NCI-H748 (cell line): ENCODE measurements around the gene IGFBP4.
A peak's percentile ranks its signal among the peaks of the same experiment; 100 is the strongest.
"Not testable (repeated sequence)": the region's sequence is repeated elsewhere in the genome, so short reads cannot be mapped to it uniquely, and the experiment has no call there.

Experiments used
- DNase-seq: peaks from one replicate; lab custom pipeline; 2025; ENCODE audit not compliant: unreplicated experiment; lab: John Stamatoyannopoulos, UW

Gene IGFBP4

GRCh38 chr17:40443196-40443987 lies at the start of gene IGFBP4:
IGFBP4 (plus strand) TSS chr17:40443450; CDS start chr17:40443736, 286 bp downstream.
- peak; percentile 81 for DNase-seq

DNA sequence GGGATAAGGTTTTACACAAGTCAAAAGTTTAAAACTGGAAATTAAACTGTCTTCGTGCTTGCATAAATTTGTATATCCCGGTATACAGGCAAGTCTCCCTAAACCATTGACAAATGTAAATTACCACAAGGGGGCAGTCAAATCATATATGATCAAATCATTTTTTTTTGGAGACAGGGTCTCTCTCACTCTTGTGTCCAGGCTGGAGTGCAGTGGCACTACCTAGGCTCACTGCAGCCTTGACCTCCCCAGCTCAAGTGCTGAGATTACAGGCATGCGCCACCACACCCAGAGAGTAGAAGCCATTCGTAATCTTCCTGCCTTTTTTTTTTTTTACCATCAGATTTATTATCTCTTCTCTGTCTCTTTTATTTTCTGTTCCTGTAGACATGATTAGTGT lies 44.1 kb upstream of the IGFBP4 start:
- DNase-seq = peak; percentile 50

- DNase-seq = no peak
These were observed 40.6 kb upstream of the IGFBP4 start for GRCh38 chr17:40402668-40403067.

DNA sequence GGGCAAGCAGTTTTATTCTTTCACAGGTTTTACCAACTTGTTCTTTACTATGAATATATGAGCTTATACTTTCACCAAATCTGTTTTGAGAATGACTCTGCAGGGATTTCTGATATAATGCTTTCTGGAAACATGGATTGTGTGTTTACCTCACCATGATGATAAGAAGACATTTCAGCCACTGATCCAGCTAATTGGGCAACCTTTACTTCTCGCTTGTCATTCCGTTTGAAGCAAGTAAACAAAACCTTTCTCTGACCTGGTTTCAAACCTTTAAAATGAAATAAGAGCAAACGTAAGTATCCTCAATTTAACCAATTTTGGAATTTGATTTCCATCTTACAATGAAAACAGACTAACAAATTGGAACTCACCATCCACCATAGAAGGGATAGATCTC lies 39.2 kb upstream of the IGFBP4 start:
- no peak for DNase-seq

DNA sequence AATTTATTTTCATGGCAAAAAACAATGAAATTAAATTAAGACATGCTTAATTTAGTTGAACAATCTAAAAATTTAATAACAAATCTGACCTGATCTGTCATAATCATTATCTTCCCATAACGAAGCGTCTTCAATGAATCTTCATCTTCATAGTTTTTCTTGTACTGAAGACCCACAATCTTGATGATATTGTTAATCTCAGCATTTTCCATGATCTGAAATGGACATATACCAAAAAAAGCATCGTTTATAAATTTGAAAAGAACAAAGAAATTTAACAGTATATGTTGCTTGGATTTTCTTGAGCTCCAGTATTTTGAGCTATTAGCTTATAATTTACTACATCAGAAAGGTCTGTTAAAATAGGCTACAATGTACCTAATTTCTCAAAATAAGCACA lies 35.8 kb upstream of the IGFBP4 start:
- DNase-seq = no peak

DNA sequence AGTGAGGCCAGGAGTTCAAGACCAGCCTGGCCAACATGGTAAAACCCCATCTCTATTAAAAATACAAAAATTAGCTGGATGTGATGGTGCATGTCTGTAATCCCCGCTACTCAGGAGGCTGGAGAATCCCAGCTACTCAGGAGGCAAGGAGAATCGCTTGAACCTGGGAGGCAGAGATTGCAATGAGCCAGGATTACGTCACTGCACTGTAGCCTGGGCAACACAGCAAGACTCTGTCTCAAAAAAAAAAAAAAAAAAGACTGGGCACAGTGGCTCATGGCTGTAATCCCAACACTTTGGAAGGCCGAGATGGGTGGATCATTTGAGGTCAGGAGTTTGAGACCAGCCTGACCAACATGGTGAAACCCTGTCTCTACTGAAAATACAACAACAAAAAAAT lies 33.7 kb upstream of the IGFBP4 start:
- DNase-seq = not testable (repeated sequence)

DNA sequence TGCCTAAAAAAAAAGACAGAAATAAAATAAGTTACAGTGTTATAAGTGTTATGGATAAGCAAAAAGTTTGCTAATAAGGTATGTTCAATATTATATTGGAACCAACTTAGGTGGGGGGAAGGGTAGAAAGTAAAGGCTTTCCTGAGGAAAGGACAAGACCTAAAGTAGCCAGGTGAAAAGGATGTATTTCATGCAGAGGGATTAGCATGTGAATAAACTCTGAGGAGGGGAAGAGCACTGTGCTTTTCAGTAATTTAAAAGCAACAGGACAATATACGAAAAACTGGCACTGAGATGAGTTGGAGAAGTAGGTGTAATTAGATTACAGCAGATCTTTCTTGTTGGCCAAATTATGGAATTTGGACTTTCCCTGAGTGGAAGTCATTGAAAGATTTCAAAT lies 33.2 kb upstream of the IGFBP4 start:
- DNase-seq = no peak

DNA sequence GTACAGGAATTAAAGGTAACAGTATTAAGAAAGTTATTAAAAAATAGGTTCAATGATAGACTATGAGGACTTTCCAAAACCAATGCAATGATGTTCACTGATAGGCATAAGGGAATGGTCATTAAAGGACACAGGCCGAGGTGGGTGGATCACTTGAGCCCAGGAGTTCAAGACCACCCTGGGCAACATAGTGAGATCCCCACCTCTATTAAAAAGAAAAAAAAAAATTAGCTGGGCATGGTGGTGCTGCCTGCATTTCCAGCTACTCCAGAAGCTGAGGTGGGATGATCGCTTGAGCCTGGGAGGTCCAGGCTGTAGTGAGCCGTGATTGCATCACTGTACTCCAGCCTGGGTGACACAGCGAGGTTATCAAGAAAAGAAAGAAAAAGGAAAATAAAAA lies 31.4 kb upstream of the IGFBP4 start:
- no peak for DNase-seq

DNA sequence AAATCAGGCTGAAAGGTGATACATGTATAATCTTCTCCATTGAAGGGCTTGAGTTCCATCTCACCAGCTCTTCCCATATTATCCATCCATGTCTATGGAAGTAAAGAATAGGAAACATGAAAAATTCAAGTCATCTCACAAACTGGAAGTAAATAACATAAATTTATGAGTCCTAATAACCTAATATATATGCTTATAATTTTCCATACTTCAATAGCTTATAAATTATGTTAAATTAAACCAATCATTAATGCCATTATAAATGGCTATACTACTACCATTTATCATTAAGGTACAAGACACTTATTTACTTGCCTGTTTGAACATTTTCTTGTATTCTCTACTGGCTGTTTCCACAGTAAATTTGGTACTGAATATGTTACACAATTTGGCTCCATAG lies 30.4 kb upstream of the IGFBP4 start:
- no peak for DNase-seq

GRCh38 chr17:40414312-40414711 lies 28.9 kb upstream of the IGFBP4 start:
- DNase-seq = not testable (repeated sequence)

DNA sequence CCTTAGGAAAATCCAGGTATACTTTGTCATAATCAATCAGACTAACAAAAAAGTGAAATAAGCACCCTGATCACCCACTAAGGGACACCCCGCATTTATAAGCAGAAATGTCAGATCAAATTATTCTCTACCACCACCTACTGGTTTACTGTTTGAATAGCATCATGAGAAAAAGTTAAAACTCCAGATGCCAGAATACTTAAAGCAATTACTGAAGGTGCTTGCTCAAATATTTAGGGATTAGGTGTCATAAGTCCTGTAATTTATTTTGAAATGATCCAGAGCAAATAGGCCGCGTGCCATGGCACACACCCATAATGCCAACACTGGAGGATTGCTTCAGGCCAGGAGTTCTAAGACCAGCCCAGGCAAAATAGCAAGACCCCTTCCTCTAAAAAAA lies 27.9 kb upstream of the IGFBP4 start:
- DNase-seq = peak; percentile 35

- no peak for DNase-seq
These were observed 26.6 kb upstream of the IGFBP4 start for GRCh38 chr17:40416671-40417070.

DNA sequence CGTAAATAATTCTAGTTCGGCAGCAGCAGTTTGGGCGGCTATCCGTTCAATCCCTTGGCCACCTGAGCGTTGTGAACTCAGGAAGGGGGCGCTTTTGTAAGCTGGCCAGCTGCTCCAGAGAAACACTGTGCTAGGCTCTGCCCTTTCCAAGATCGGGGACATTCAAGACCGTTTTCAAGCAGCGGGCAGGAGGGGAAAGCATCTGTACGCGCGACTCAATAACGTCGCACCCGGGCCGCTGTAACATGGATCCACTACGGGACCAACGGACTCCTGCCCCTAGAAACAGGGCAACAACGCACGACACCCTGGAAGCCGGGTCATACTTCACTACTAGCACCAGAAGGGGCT lies 26.0 kb upstream of the IGFBP4 start:
- DNase-seq = peak; percentile 51

- peak; percentile 100 for DNase-seq
These were observed 25.4 kb upstream of the IGFBP4 start, which contains the start of gene TOP2A for GRCh38 chr17:40417609-40418427. TOP2A (minus strand) TSS chr17:40417896; CDS start chr17:40417791, 105 bp downstream.

DNA sequence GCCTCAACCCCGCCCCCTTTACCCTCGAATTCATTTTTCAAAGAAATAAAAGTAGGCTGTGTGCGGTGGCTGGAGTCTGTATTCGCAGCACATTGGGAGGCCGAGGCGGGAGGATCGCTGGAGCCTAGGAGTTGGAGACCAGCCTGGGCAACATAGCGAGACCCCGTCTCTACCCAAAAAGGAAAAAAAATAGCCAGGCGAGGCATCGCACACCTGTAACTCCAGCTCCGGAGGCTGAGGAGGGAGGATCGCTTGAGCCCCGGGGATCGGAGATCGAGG lies 24.9 kb upstream of the IGFBP4 start:
- no peak for DNase-seq

GRCh38 chr17:40419559-40420331 lies 23.5 kb upstream of the IGFBP4 start:
- peak; percentile 30 for DNase-seq

DNA sequence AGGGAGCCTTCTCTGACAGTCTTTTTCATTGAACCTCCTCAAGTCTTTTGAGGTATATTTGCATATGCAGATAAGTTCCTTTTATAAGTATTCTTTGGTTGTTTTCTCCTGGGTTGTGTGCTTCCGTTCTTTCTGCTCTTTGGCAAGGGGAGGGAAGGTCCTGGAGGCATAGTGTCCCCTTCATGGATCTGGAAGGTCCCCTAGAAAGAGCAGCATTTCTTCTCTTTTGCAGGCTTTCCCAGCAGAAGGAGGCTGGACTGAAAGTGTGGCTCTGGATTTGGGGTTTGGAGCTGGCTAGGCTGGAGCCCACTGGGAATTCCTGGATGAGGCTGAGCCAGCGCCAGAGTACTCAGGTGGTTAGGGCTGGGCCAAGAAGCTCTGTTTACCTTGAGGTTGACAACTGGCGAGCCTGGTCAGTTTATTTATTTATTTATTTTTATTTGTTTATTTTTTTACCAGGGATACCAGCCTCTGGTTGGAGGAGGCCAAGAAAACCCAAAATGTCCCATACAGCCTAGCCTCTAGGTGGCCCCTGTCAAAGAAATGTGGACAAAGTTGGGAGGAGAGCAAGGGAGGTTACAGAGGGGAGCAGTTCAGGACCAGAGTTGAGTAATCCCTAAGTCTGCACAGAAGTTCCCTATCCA lies 20.1 kb upstream of the IGFBP4 start:
- DNase-seq = no peak

- DNase-seq = no peak
These were observed 17.5 kb upstream of the IGFBP4 start for GRCh38 chr17:40425741-40426140.

DNA sequence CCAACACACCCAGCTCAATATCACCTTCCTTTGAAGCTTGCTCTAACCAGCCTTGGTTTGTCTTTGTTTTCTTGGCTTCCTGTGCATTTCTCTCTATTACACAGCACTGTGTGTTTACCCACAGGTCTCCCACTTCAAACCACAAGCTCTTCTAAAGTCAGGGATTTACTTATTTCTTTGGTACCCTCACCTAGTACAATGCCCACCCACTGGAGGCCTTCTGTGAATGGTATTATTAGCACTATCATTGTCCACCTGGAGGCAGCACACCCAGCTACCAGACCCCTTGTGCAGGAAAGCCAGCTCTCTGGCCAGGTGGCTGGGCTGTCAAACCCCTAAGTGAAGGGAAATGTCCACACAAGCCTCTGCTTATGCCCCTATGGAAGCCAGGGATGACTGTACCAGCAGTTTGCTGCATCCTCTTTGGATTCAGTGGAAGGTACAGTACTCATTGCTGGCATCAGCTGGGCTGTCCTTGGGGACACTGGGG lies 16.2 kb upstream of the IGFBP4 start:
- DNase-seq = no peak

- no peak for DNase-seq
These were observed 12.7 kb upstream of the IGFBP4 start for GRCh38 chr17:40430272-40431230.
